ENCODE measurements around the gene HNRNPA3. TPM values are rescaled to one million over a fixed set of nuclear protein-coding genes. Genes with fewer than 3 reads are reported as not detected.

The HNRNPA3 gene
- total RNA-seq, 1 experiment from 2014 or later, result 328 TPM

DNA sequence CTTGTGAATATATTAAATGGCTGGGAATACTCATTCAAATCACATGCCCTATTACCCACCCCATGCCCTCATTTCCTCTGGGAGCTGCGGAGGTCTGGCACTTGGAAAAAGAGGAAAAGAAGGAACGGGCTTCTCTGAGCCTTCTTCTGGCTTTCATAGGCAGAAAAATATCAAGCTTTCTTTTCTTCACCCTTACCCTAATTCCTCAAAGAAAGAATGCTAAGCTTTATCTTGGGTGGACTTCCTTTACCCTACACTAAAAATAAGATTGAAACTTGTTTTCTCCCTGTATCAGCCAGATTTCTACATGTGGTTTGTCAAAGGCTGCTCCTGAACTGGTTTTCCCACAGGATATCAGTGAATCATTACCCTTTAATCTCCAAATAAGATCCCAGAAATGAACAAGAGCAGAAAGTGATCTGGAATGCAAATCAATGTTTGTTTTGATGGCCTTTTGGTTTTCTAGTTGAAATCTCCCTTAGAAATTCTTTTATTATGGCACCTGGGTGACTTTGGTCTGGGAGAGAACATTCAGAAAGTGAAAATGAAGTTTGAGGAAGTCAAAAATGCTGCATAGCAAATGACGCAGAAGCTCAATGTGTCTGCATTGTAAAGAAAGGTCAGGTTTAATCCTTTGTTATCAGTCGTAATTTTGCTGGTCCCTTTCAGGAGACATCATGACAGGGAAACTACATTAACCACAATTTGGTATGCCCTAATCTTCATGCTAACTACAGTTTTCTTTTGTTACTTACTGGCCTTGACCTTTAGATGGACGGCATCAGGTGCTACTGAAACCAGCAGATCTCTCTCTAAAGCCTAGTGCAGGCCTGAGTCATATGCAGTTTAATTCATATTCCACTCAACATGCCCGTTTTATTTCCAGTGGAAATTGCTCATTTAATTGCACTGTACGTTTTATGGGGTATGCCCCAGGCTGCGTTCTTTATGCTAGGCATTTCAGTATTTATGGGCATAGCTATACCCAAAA is 46.6 kb upstream of the HNRNPA3 start:
- no peaks in the 10 kb centered on the region for H3K9me2 ChIP-seq (ENCODE audit: insufficient read depth)
- TF ChIP-seq SP1 (IDR thresholded peaks at IDR 0.05; ENCODE audit: low read depth) (peak; percentile 52), SRF (IDR thresholded peaks at IDR 0.05; ENCODE audit: low read depth) (peak; percentile 48; the same call in 1 of the 2 replicates), EGR1 (IDR thresholded peaks at IDR 0.05; ENCODE audit: low read depth) (no peak), SIN3A (IDR thresholded peaks at IDR 0.05; ENCODE audit: low read depth) (peak; percentile 56; the same call in 1 of the 2 replicates), JUND (IDR thresholded peaks at IDR 0.05) (peak; percentile 25), POLR2AphosphoS5 (IDR thresholded peaks at IDR 0.05; ENCODE audit: low read depth, low read length) (0 out of 2 replicates have a peak, but pooled peaks have one; percentile 3), ELF1 (IDR thresholded peaks at IDR 0.05; ENCODE audit: borderline replicate concordance, low read depth) (no peak; the same call in 1 of the 2 replicates), POLR2A (IDR thresholded peaks at IDR 0.05; ENCODE audit: borderline replicate concordance, extremely low read depth, insufficient read depth, insufficient read length) (no peak), TCF7L2 (IDR thresholded peaks at IDR 0.05; ENCODE audit: borderline replicate concordance, extremely low read depth, insufficient read depth, insufficient read length) (peak; percentile 27), ZFX (IDR thresholded peaks at IDR 0.05) (no peak), CEBPB (IDR thresholded peaks at IDR 0.05; ENCODE audit: low read depth) (peak; percentile 49; the same call in 1 of the 2 replicates), RAD21 (IDR thresholded peaks at IDR 0.05; ENCODE audit: low read depth) (0 out of 2 replicates have a peak, but pooled peaks have one; percentile 8), YY1 (IDR thresholded peaks at IDR 0.05; ENCODE audit: extremely low read depth, insufficient replicate concordance, low read depth, low read length) (peak; percentile 22), FOSL1 (IDR thresholded peaks at IDR 0.05; ENCODE audit: low read depth) (peak; percentile 30)
- TF ChIP-seq, protein P1, sequence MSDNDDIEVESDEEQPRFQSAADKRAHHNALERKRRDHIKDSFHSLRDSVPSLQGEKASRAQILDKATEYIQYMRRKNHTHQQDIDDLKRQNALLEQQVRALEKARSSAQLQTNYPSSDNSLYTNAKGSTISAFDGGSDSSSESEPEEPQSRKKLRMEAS (IDR thresholded peaks at IDR 0.05), result no peak; the same call in none of the 2 replicates
- no peaks in the 10 kb centered on the region for H3K9me3 ChIP-seq (ENCODE audit: control insufficient read depth in 1 of 2, insufficient read depth in 1 of 2, low read depth in 1 of 2, low read length in 2 of 2)
- ATAC-seq (peak; percentile 11; the same call in 1 of the 2 replicates), DNase-seq (ENCODE audit: low read depth, low spot score) (no peak)
- H3K9ac ChIP-seq (ENCODE audit: low read length), result peak overlapping the region; percentile 69
- no peaks in the 10 kb centered on the region for H3K27me3 ChIP-seq (ENCODE audit: insufficient read depth, low read length)
- H3K79me2 ChIP-seq (ENCODE audit: insufficient read depth, low read length), result no peaks in the 10 kb centered on the region
- BruUV-seq (replicated peaks), result TSS peak; percentile 81
- no peaks in the 10 kb centered on the region for H4K20me1 ChIP-seq (ENCODE audit: insufficient read depth)
- peak overlapping the region; percentile 16 to 50 for H3K4me3 ChIP-seq (replicated peaks in 1 of 2; ENCODE audit: low read depth in 1 of 2, low read length in 2 of 2)
- peak overlapping the region; percentile 65 for H3K27ac ChIP-seq (ENCODE audit: low read depth, low read length)
- ChIA-PET POLR2A (interaction anchor here (0.9 to 3.8 kb wide), 7 partner anchors 46 to 98 kb away, joined by 3 to 22 read pairs (median 4); partner anchors contain the start of genes HNRNPA3 and NFE2L2), RAD21 (ENCODE audit: low non-redundant PET in 1 of 2, low total read pairs in 2 of 2, uncharacterized antibody in 2 of 2, unreplicated experiment in 2 of 2) (interaction anchor here in 1 of 2 experiments (1.2 to 1.9 kb wide), 2 partner anchors 99 to 167 kb away, joined by 3 to 9 read pairs; partner anchors contain the start of gene NFE2L2), CTCF (interaction anchor here (1.1 to 4.6 kb wide), 14 partner anchors 10 to 1039 kb away, joined by 3 to 65 read pairs (median 14); partner anchors contain the start of gene NFE2L2)
- H3K4me1 ChIP-seq (ENCODE audit: control insufficient read depth in 1 of 2, insufficient read depth in 2 of 2, low read length in 2 of 2), result peaks cover 56 to 81% of the 10 kb centered on the region in 2 experiments
- peak overlapping the region; percentile 98 for H2AFZ ChIP-seq (ENCODE audit: low read depth, low read length, poor library complexity, severe bottlenecking)
- no peaks in the 10 kb centered on the region for H3K36me3 ChIP-seq (ENCODE audit: control insufficient read depth in 1 of 2, insufficient read depth in 2 of 2, low read length in 2 of 2)
- intact Hi-C loops (cut with micrococcal nuclease), result loop anchor here (2.0 to 5.0 kb wide), 3 partner anchors 47 to 226 kb away; partner anchors contain the start of genes AGPS and HNRNPA3
- H3K4me2 ChIP-seq (ENCODE audit: low read length), result peak overlapping the region; percentile 86
